H1 (cell line): ENCODE data around the gene FHIT. TPM values are rescaled to one million over a fixed set of nuclear protein-coding genes. Genes with fewer than 3 reads are reported as not detected.

Experiments
- ASH2L ChIP-seq: fragments of 200-600, 300-600 bp; sonication (generic); IDR thresholded peaks from one replicate; pipeline ENCODE4 v1.7.1; 2017; ENCODE audit warnings: low read length
- FOSL1 ChIP-seq: IDR thresholded peaks from 2 replicates; pipeline ENCODE4 v1.6.1; 2011; ENCODE audit warnings: mild to moderate bottlenecking, low read depth, low read length, moderate library complexity; ENCODE audit not compliant: insufficient read depth
- GABPA ChIP-seq: IDR thresholded peaks from 2 replicates; pipeline ENCODE4 v1.6.1; 2011; ENCODE audit warnings: mild to moderate bottlenecking, low read length, moderate library complexity, borderline replicate concordance; ENCODE audit not compliant: insufficient read depth
- JUND ChIP-seq: IDR thresholded peaks from 2 replicates; pipeline ENCODE4 v1.6.1; 2011; ENCODE audit warnings: mild to moderate bottlenecking, improper control_type of control experiment, low read length
- MAFK ChIP-seq: IDR thresholded peaks from 2 replicates; pipeline ENCODE4 v1.6.1; 2012; ENCODE audit warnings: low read depth, mild to moderate bottlenecking, improper control_type of control experiment, low read length
- POLR2A ChIP-seq, 2 experiments: IDR thresholded peaks; 1 replicate in 1 of 2; 2 replicates in 1 of 2; pipeline ENCODE4 v1.6.1; 2011; ENCODE audit warnings: low read depth in 2 of 2, low read length in 2 of 2, mild to moderate bottlenecking in 2 of 2; ENCODE audit errors: control extremely low read depth in 1 of 2
- polyA plus RNA-seq, 7 experiments: library from polyadenylated mRNA; depleted of rRNA in 3 of 7; stranded (reverse) in 5 of 7; unstranded in 2 of 7; fragments of >200 nt in 5 of 7; fragments of 200-250 nt in 2 of 7; gene quantifications; 1 replicate in 5 of 7; 2 replicates in 1 of 7; 4 replicates in 1 of 7; pipeline versions ENCODE4 v1.2.1 to v1.2.3, GENCODE V29; 2011 to 2013; ENCODE audit warnings: missing spikeins in 2 of 7, mixed read lengths in 2 of 7
- total RNA-seq: library from RNA; stranded (reverse); fragmentation: NEBNext Ultra II Directional; extraction: Animal tissue kit (Norgen Biotek cat#: 25700); gene quantifications from 2 replicates; pipeline ENCODE4 v1.2.1, GENCODE V29; 2021

FHIT gene
- total and polyA plus RNA-seq, 2 of the 8 experiments (the other 6 are each of a cell fraction or from before 2014, with no cell fraction given): 1.2 to 3.2 TPM

GRCh38 chr3:59908701-59909100, 1342.6 kb downstream of the FHIT start (continued):
- TF ChIP-seq MAFK (no peak), JUND (no peak), FOSL1 (no peak), POLR2A (IDR thresholded peaks at IDR 0.05; ENCODE audit: control extremely low read depth in 1 of 2, low read depth in 2 of 2, low read length in 2 of 2) (no peak), ASH2L (no peak), GABPA (no peak)
